GM12878 (cell line): ENCODE measurements around the gene BAZ2B. TPM values are rescaled to one million over a fixed set of nuclear protein-coding genes. Genes with fewer than 3 reads are reported as not detected.

Source experiments
- ATAC-seq: fragments of 200-7000 bp; cut with Tn5 transposase; 3 replicates; pipeline ENCODE4 v1.9.1; 2020; ENCODE audit warnings: mild to moderate bottlenecking, moderate library complexity
- BruUV-seq: library from RNA; stranded (reverse); fragments of 400-500 nt; replicated peaks from 2 replicates; lab custom pipeline; 2021; lab: Mats Ljungman, UMichigan
- CTCF ChIA-PET: fragments of 300-600 bp; sonication (Branson Sonifier 250); formaldehyde crosslinking; extraction: SDS; loops from one replicate; lab custom pipeline; 2021; ENCODE audit warnings: inconsistent platforms; lab: Yijun Ruan, JAX
- POLR2A ChIA-PET: fragments of 350-600 bp; formaldehyde crosslinking; extraction: SDS; loops from one replicate; lab custom pipeline; 2021; ENCODE audit warnings: inconsistent platforms; lab: Charles Lee
- RAD21 ChIA-PET: fragments of 300-600 bp; sonication (Branson Sonifier 250); formaldehyde crosslinking; loops from one replicate; lab custom pipeline; 2023; ENCODE audit warnings: antibody characterized with exemption; ENCODE audit not compliant: unreplicated experiment; lab: Charles Lee
- SMC1A ChIA-PET: fragments of 300-600 bp; sonication (Branson Sonifier 250); formaldehyde crosslinking; loops from one replicate; lab custom pipeline; 2023; ENCODE audit not compliant: unreplicated experiment, uncharacterized antibody; lab: Charles Lee
- DNase-seq: peaks from one replicate; pipeline ENCODE4 v3.0.0-alpha.2; 2011; ENCODE audit warnings: low read depth, low spot score
- FAIRE-seq: peaks from 3 replicates; lab custom pipeline; 2011; peaks lifted over from hg19 to GRCh38; lab: Jason Lieb, UNC
- H2AFZ ChIP-seq: 2 replicates; pipeline ENCODE4 v1.6.0; 2011; ENCODE audit warnings: low read depth, low read length, control low read depth; ENCODE audit not compliant: control insufficient read depth
- H3K27ac ChIP-seq: 2 replicates; pipeline ENCODE4 v1.5.1; 2011; ENCODE audit warnings: control low read depth; ENCODE audit not compliant: control insufficient read depth, insufficient read depth
- H3K27me3 ChIP-seq, 2 experiments: replicated peaks in 1 of 2; 2 replicates each; pipeline versions ENCODE4 v1.6.0 to v1.6.1; 2011; ENCODE audit warnings: low read length in 1 of 2; ENCODE audit not compliant: control insufficient read depth in 2 of 2, insufficient read depth in 2 of 2
- H3K36me3 ChIP-seq, 2 experiments: 2 replicates each; pipeline ENCODE4 v1.5.1; 2011; ENCODE audit warnings: low read length in 1 of 2; ENCODE audit not compliant: control insufficient read depth in 2 of 2, insufficient read depth in 2 of 2
- H3K4me1 ChIP-seq: 2 replicates; pipeline ENCODE4 v1.6.1; 2011; ENCODE audit warnings: mild to moderate bottlenecking, low read length, moderate library complexity, mixed read lengths; ENCODE audit not compliant: control insufficient read depth, insufficient read depth
- H3K4me2 ChIP-seq: 2 replicates; pipeline ENCODE4 v1.6.0; 2011; ENCODE audit warnings: control low read depth; ENCODE audit not compliant: control insufficient read depth, insufficient read depth
- H3K4me3 ChIP-seq: fragments of 200-600 bp; sonication (generic); 2 replicates; pipeline ENCODE4 v1.5.1; 2016
- H3K79me2 ChIP-seq: 2 replicates; pipeline ENCODE4 v1.6.0; 2011; ENCODE audit warnings: low read length; ENCODE audit not compliant: control insufficient read depth, insufficient read depth
- H3K9ac ChIP-seq: 2 replicates; pipeline ENCODE4 v1.8.0; 2011; ENCODE audit warnings: low read length, control low read depth, mixed read lengths; ENCODE audit not compliant: control insufficient read depth, insufficient read depth
- H3K9me3 ChIP-seq: replicated peaks from 3 replicates; pipeline ENCODE4 v1.5.1; 2011; ENCODE audit warnings: mild to moderate bottlenecking, low read length; ENCODE audit not compliant: control insufficient read depth, insufficient read depth
- H4K20me1 ChIP-seq: 2 replicates; pipeline ENCODE4 v1.6.0; 2011; ENCODE audit not compliant: control insufficient read depth, insufficient read depth
- E4F1 ChIP-seq: fragments of 450-650 bp; IDR thresholded peaks from 2 replicates; pipeline ENCODE4 v1.6.1; 2018; ENCODE audit warnings: borderline replicate concordance, mild to moderate bottlenecking; ENCODE audit not compliant: partially characterized antibody
- TCF12 ChIP-seq: IDR thresholded peaks from 2 replicates; pipeline ENCODE4 v1.6.1; 2011; ENCODE audit warnings: low read depth, mild to moderate bottlenecking, low read length
- ZNF207 ChIP-seq: fragments of 450-650 bp; IDR thresholded peaks from 2 replicates; pipeline ENCODE4 v1.6.1; 2014; ENCODE audit warnings: antibody characterized with exemption, mild to moderate bottlenecking, borderline replicate concordance
- ZNF622 ChIP-seq: fragments of 450-650 bp; IDR thresholded peaks from 2 replicates; pipeline ENCODE4 v1.6.1; 2017; ENCODE audit warnings: mild to moderate bottlenecking, inconsistent platforms
- WGBS: methylation state at CpG from one replicate; pipeline ENCODE4 v1.1.6; 2016; ENCODE audit warnings: low lambda C conversion rate; ENCODE audit not compliant: insufficient replicate concordance, insufficient coverage; ENCODE audit errors: missing lambda C conversion rate; 5-methylcytosine and 5-hydroxymethylcytosine counted together
- in situ Hi-C: fragments of 300-500 bp; cut with MboI; formaldehyde crosslinking; loops from 9 replicates; pipeline ENCODE4 v1.14.3; 2018; ENCODE audit warnings: mixed read lengths
- intact Hi-C: fragments of 100-400 bp; cut with micrococcal nuclease; formaldehyde crosslinking; loops from one replicate; pipeline ENCODE4 v1.14.2; 2022; ENCODE audit not compliant: unreplicated experiment
- polyA plus RNA-seq, 11 experiments: library from polyadenylated mRNA; depleted of rRNA in 4 of 11; unstranded in 6 of 11; stranded (reverse) in 5 of 11; fragments of >200 nt; fragmentation: Nextera tagmentation in 4 of 11; fragmentation: Illumina TruSeq in 1 of 11; extraction: Ambion mirVana in 4 of 11; extraction: Trizol in 1 of 11; gene quantifications; 1 replicate in 1 of 11; 2 replicates in 10 of 11; pipeline versions ENCODE4 v1.2.1 to v1.2.3, GENCODE V29; 2011 to 2016; ENCODE audit warnings: inconsistent platforms in 2 of 11, missing spikeins in 2 of 11, low read depth in 1 of 11
- total RNA-seq, 4 experiments: library from RNA; depleted of rRNA in 3 of 4; stranded (reverse); fragments of >200 nt in 3 of 4; fragmentation: Illumina TruSeq in 1 of 4; extraction: Trizol in 1 of 4; gene quantifications; 2 replicates each; pipeline versions ENCODE4 v1.2.1 to v1.2.3, GENCODE V29; 2013 to 2021

Gene BAZ2B
- total and polyA plus RNA-seq, 10 of the 15 experiments (the other 5 are each of a cell fraction or from before 2014, with no cell fraction given): 8.8 to 49.7 (median 24.7) TPM

GRCh38 chr2:159545085-159545484 lies 71.3 kb downstream of the BAZ2B start:
- no peaks in the 10 kb centered on the region for H3K36me3 ChIP-seq
- ChIA-PET CTCF (interaction anchor here (1.2 kb wide), 1 partner anchor 15 kb away, joined by 3 read pairs; no protein-coding TSS in a partner anchor), SMC1A (interaction anchor here (0.7 kb wide), 1 partner anchor 11 kb away, joined by 3 read pairs; no protein-coding TSS in a partner anchor), RAD21 (no interaction called here), POLR2A (no interaction called here)
- no peaks in the 10 kb centered on the region for H4K20me1 ChIP-seq
- no peak overlapping the region for H3K4me2 ChIP-seq
- no peak overlapping the region for H2AFZ ChIP-seq
- H3K4me1 ChIP-seq: no peaks in the 10 kb centered on the region; the same call in 1 of the 2 replicates
- DNase-seq (no peak), FAIRE-seq (no peak), ATAC-seq (no peak)
- H3K27me3 ChIP-seq: no peaks in the 10 kb centered on the region
- H3K9ac ChIP-seq: no peak overlapping the region
- in situ Hi-C loops (no loop called here), intact Hi-C loops (no loop called here)
- no peaks in the 10 kb centered on the region for H3K79me2 ChIP-seq
- no peak overlapping the region for H3K4me3 ChIP-seq
- TF ChIP-seq ZNF207 (no peak), TCF12 (no peak)
- WGBS: 96% methylated on average over 1 of the region's 1 CpG
- H3K27ac ChIP-seq: no peak overlapping the region
- BruUV-seq: no TSS peak
- H3K9me3 ChIP-seq: peaks cover 3% of the 10 kb centered on the region; the same call in 1 of the 3 replicates

GRCh38 chr2:159542101-159542500 lies 74.2 kb downstream of the BAZ2B start:
- no TSS peak for BruUV-seq
- Histone ChIP-seq H2AFZ (no peak overlapping the region), H3K4me1 (no peaks in the 10 kb centered on the region; the same call in 1 of the 2 replicates), H3K27ac (no peak overlapping the region), H3K27me3 (no peaks in the 10 kb centered on the region), H3K9ac (no peak overlapping the region), H3K9me3 (peaks cover 3% of the 10 kb centered on the region; the same call in 1 of the 3 replicates), H4K20me1 (no peaks in the 10 kb centered on the region), H3K79me2 (no peaks in the 10 kb centered on the region), H3K4me2 (no peak overlapping the region), H3K4me3 (no peak overlapping the region), H3K36me3 (no peaks in the 10 kb centered on the region; a peak in 1 of 4 replicates)
- intact Hi-C loops: no loop called here
- POLR2A ChIA-PET: no interaction called here
- SMC1A ChIA-PET: interaction anchor here (0.7 to 0.8 kb wide), 3 partner anchors 24 to 264 kb away, joined by 3 read pairs; no protein-coding TSS in a partner anchor
- no peak for ATAC-seq
- DNase-seq: no peak
- in situ Hi-C loops: no loop called here
- CTCF ChIA-PET: no interaction called here
- TF ChIP-seq ZNF622 (no peak), E4F1 (no peak)
- RAD21 ChIA-PET: no interaction called here
- no peak for FAIRE-seq
